ENCODE measurements around the gene FBXO34.

GRCh38 chr14:55276736-55277135 lies 5.5 kb downstream of the FBXO34 start:
- TF ChIP-seq, protein P1, sequence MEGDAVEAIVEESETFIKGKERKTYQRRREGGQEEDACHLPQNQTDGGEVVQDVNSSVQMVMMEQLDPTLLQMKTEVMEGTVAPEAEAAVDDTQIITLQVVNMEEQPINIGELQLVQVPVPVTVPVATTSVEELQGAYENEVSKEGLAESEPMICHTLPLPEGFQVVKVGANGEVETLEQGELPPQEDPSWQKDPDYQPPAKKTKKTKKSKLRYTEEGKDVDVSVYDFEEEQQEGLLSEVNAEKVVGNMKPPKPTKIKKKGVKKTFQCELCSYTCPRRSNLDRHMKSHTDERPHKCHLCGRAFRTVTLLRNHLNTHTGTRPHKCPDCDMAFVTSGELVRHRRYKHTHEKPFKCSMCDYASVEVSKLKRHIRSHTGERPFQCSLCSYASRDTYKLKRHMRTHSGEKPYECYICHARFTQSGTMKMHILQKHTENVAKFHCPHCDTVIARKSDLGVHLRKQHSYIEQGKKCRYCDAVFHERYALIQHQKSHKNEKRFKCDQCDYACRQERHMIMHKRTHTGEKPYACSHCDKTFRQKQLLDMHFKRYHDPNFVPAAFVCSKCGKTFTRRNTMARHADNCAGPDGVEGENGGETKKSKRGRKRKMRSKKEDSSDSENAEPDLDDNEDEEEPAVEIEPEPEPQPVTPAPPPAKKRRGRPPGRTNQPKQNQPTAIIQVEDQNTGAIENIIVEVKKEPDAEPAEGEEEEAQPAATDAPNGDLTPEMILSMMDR (IDR thresholded peaks at IDR 0.05), result no peak
- no peak for TF ChIP-seq POLR2A (IDR thresholded peaks at IDR 0.05)
